Measurements from ENCODE around the gene UHRF1. TPM values are rescaled to one million over a fixed set of nuclear protein-coding genes. Genes with fewer than 3 reads are reported as not detected.
"Not testable (repeated sequence)": the region's sequence is repeated elsewhere in the genome, so short reads cannot be mapped to it uniquely, and the experiment has no call there.

UHRF1 gene
- total RNA-seq, 1 donor from 2014 or later, result 10.4 TPM

- Mint-ChIP-seq H3K9me3 (ENCODE audit: unreplicated experiment) (peaks cover 3% of the 10 kb centered on the region), H3K27ac (ENCODE audit: unreplicated experiment) (no peak overlapping the region), H3K4me3 (ENCODE audit: unreplicated experiment) (no peak overlapping the region), H3K36me3 (ENCODE audit: unreplicated experiment) (no peaks in the 10 kb centered on the region), H3K4me1 (ENCODE audit: low read depth, unreplicated experiment) (no peaks in the 10 kb centered on the region), H3K27me3 (ENCODE audit: unreplicated experiment) (peaks cover 7% of the 10 kb centered on the region)
- no peak for TF ChIP-seq CTCF (IDR thresholded peaks at IDR 0.05; ENCODE audit: partially characterized antibody, unreplicated experiment)
- no peak for DNase-seq
Observed at GRCh38 chr19:4951656-4952055, 42.4 kb downstream of the UHRF1 start.

- Mint-ChIP-seq H3K36me3 (ENCODE audit: unreplicated experiment) (no peaks in the 10 kb centered on the region), H3K9me3 (ENCODE audit: unreplicated experiment) (peaks cover 3% of the 10 kb centered on the region), H3K4me1 (ENCODE audit: low read depth, unreplicated experiment) (no peaks in the 10 kb centered on the region), H3K27ac (ENCODE audit: unreplicated experiment) (no peak overlapping the region), H3K4me3 (ENCODE audit: unreplicated experiment) (no peak overlapping the region), H3K27me3 (ENCODE audit: unreplicated experiment) (peaks cover 4% of the 10 kb centered on the region)
- no peak for TF ChIP-seq CTCF (IDR thresholded peaks at IDR 0.05; ENCODE audit: partially characterized antibody, unreplicated experiment)
- DNase-seq, result no peak
Observed at GRCh38 chr19:4952945-4953344, 43.6 kb downstream of the UHRF1 start.

- H3K27me3 Mint-ChIP-seq (ENCODE audit: unreplicated experiment); H3K36me3 Mint-ChIP-seq (ENCODE audit: unreplicated experiment); H3K4me1 Mint-ChIP-seq (ENCODE audit: low read depth, unreplicated experiment); DNase-seq; H3K9me3 Mint-ChIP-seq (ENCODE audit: unreplicated experiment); H3K27ac Mint-ChIP-seq (ENCODE audit: unreplicated experiment); H3K4me3 Mint-ChIP-seq (ENCODE audit: unreplicated experiment): not testable (repeated sequence)
Observed at GRCh38 chr19:4954320-4955149, 45.2 kb downstream of the UHRF1 start.

DNA sequence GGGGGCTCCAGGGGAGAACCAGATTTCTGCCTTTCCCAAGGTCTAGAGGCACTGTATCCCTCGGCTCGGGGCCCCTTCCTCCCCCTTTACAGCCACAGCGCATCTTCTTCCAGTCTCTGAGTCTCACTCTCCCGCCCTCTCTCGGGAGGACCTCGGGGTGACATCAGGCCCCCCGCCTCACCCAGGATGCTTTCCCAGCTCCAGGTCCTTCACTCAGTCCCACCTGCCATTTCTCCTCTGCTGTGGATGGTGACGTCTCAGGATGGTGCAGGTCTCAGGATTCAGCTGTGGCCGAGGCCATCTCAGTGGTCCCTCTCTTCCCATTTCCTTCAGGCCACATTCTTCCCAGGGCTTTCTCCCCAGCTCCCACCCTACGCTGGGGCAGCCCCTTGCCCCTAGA is 46.0 kb downstream of the UHRF1 start:
- Mint-ChIP-seq H3K36me3 (ENCODE audit: unreplicated experiment) (no peaks in the 10 kb centered on the region), H3K4me1 (ENCODE audit: low read depth, unreplicated experiment) (peaks cover 6% of the 10 kb centered on the region), H3K4me3 (ENCODE audit: unreplicated experiment) (no peak overlapping the region), H3K9me3 (ENCODE audit: unreplicated experiment) (peaks cover 3% of the 10 kb centered on the region), H3K27ac (ENCODE audit: unreplicated experiment) (no peak overlapping the region), H3K27me3 (ENCODE audit: unreplicated experiment) (peaks cover 7% of the 10 kb centered on the region)
- no peak for DNase-seq
- no peak for TF ChIP-seq CTCF (IDR thresholded peaks at IDR 0.05; ENCODE audit: partially characterized antibody, unreplicated experiment)

GRCh38 chr19:4957981-4958380 is 48.7 kb downstream of the UHRF1 start:
- H3K27ac Mint-ChIP-seq (ENCODE audit: unreplicated experiment), result no peak overlapping the region
- H3K4me1 Mint-ChIP-seq (ENCODE audit: low read depth, unreplicated experiment), result peaks cover 6% of the 10 kb centered on the region
- H3K4me3 Mint-ChIP-seq (ENCODE audit: unreplicated experiment), result no peak overlapping the region
- H3K36me3 Mint-ChIP-seq (ENCODE audit: unreplicated experiment), result no peaks in the 10 kb centered on the region
- H3K27me3 Mint-ChIP-seq (ENCODE audit: unreplicated experiment), result peaks cover 7% of the 10 kb centered on the region
- TF ChIP-seq CTCF (IDR thresholded peaks at IDR 0.05; ENCODE audit: partially characterized antibody, unreplicated experiment), result no peak
- DNase-seq, result no peak
- H3K9me3 Mint-ChIP-seq (ENCODE audit: unreplicated experiment), result peaks cover 3% of the 10 kb centered on the region
